GM21786 (cell line): ENCODE results near the gene TMEM109.
A peak's percentile ranks its signal among the peaks of the same experiment; 100 is the strongest.

Experiments used
- ATAC-seq: cut with Tn5 transposase; IDR thresholded peaks from one replicate; pipeline ENCODE4 v1.9.1; 2021; ENCODE audit not compliant: unreplicated experiment

The TMEM109 gene, protein sequence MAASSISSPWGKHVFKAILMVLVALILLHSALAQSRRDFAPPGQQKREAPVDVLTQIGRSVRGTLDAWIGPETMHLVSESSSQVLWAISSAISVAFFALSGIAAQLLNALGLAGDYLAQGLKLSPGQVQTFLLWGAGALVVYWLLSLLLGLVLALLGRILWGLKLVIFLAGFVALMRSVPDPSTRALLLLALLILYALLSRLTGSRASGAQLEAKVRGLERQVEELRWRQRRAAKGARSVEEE

DNA sequence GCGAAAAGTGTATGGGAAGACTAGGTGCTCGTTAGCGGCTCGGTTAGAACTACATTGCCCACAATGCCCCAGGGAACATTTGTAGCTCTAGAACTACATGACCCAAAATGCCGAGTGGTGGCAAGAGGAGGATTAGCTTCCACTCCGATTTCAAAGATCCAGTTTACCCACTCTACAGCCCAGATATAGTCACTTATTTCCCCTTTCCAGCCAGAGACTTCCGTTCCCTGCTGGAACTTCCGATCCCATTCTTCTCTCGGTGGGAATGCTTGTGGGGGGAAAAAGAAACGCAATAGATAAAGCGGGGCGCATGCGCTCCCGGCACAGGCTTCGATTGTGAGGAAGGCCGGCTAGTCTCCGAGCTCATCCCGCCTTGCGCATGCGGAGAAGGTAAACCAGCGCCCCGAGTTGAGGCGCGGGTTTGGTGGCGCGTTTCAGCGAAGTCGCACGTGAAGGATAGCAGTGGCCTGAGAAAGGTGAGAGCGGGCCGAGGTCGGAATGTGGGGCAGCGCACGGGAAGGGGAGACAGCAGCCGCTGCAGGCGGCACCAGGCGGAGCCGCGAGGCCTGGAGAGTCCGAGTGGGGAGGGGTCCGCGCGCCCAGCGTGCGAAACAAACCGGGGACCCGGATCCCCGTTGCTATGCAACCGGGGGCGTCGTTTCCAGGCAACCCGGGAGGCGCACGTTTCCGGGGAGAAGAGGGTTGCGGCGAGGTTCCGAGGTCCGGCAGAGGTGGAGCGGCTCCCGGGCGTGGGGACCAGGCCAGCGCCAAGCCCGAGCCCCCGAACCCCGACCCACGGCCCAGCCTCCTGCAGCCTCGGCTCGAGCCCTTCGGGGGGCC lies at the start of gene TMEM109:
TSS of gene TMEM109 (plus strand) at position 366 of the 840 bp plus-strand sequence. CDS start 5,536 bp downstream, outside the sequence.
- peak; percentile 33 for ATAC-seq

DNA sequence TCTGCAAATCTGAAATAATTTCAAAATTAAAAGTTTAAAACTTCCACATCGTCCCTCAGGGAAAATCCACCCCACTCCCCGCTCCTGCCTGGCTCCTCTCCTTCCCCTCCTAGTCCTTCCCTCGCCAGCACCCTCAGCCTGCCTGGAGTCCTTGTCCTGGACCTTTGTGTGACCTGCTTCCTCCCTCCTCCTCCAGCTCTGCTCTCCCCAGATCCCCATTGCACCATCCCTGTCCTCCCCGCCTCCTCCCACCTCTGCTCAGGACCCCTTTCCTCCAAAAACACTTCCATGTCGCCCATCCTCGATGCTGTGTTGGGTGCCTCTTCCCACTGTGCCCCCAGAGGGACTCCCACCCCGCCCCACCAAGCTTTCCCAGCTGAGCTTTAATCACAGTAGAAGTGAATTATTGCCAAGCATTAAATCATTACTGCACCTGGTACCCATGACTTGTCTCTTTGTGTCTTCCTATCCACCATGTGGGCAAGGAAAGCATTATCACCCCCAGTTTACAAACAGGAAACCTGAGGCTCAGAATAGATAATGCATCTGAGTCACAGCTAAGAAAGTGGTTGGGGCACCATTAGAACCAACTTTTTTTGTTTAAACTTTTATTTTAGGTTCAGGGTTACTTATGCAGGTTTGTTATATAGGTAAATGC lies 49.0 kb upstream of the TMEM109 start:
- no peak for ATAC-seq

DNA sequence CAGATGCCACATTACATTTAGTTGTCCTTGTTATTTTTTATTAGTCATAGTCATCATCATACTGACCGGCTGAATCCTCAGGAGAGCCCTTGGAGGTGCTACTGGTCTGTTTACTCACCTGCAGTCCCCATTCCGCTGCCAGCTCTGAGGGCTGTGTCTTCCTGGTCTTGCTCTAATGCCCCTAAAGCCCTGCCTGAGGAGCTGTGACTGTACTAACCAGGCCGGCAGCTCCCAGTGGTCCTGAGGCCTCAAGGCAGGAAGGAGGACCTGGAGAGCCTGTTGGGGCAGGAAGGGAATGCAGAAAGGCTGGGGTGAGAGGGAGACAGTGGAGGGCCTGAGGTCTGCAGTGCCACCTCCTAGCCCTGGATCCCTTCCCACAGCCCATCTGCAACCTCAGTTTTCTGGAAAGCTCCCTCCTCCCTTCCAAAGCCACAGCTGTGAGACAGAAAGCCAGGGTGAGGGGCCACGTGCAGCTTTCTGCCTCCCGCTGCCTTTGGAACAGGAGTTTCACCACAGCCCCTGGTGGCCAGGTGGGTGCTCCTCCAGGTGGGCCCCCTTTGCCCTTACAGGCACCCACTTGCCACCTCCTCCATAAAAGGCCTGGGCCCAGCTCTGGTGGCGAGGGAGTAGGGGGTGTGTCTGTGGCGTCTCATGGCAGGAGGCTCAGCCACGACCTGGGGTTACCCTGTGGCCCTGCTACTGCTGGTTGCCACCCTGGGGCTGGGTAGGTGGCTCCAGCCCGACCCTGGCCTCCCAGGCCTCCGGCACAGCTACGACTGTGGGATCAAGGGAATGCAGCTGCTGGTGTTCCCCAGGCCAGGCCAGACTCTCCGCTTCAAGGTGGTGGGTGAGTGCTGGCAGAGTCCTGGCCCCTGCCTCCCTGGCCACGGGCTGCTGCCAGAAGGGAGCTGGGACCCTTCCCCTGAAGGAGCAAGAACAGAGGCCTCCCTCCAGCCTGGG lies 46.8 kb upstream of the TMEM109 start, which contains the start of gene ZP1:
TSS of gene ZP1 (plus strand) at position 632 of the 960 bp plus-strand sequence. CDS start at position 652, 20 bp downstream.
- ATAC-seq: no peak

DNA sequence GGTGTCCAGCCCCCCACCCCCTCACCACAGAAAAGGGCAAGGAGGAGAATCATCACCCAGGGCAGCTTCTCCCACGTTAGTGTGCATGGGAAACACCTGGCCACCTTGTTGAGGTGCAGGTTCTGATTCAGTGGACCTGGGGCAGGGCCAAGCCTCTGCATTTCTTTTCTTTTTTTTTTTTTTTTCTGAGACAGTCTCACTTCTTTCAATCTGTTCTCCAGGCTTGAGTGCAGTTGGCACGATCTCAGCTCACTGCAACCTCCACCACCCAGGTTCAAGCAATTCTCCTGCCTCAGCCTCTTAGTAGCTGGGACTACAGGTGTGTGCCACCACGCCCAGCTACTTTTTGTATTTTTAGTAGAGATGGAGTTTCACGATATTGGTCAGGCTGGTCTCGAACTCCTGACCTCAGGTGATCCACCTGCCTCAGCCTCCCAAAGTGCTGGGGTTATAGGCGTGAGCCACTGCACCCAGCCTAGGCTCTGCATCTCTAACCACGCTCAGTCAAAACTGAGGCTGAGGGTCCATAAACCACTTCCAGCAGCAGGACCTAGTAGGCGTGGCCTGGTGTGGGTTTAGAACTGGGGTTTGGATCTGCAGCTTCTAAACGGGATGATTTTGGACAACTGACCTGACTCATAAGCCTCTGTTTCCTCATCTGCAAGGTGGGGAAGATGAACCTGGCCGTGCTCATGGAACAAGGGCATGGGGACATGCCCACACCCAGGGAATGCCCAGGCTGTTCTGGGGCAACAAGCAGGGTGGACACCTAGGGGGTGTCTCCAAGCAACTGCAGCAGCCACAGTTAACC lies 45.9 kb upstream of the TMEM109 start:
- ATAC-seq: no peak

DNA sequence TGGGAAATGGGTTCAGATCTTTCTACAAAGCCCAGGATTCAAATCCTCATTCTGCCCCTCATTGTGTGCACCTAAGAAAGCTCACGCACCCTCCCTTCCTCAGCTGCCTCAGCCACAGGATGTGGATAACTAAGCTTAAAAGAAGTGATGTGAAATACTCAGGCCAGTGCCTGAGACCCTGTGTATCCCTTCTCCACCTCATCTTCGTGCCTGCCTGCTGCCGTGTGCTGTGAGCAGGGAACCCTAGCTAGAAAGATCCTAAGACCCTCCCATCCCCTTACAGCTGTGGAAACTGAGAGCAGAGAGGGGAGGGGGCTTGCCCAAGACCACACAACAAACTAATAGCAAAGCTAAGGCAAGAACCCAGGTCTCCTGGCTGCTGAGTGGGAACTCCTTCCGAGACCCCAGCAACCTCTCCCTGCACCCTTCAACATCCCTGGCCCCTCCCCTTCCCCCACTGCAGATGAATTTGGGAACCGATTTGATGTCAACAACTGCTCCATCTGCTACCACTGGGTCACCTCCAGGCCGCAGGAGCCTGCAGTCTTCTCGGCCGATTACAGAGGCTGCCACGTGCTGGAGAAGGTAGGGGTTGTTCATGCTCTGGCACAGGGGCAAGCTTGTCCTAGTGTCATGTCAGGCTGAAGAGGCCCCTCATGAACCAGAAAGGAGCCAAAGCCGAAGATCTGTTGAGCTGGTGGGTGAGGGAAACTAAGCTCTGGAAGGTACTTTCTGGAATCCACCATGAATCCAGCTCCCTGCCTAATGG lies 45.1 kb upstream of the TMEM109 start:
- ATAC-seq: no peak

DNA sequence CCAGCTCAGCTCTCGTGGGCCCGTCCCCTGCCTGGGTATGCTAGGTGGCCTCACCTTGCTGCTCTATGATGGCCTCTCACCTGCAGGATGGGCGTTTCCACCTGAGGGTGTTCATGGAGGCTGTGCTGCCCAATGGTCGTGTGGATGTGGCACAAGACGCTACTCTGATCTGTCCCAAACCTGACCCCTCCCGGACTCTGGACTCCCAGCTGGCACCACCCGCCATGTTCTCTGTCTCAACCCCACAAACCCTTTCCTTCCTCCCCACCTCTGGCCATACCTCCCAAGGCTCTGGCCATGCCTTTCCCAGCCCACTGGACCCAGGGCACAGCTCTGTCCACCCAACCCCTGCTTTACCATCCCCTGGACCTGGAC lies 44.5 kb upstream of the TMEM109 start:
- no peak for ATAC-seq

DNA sequence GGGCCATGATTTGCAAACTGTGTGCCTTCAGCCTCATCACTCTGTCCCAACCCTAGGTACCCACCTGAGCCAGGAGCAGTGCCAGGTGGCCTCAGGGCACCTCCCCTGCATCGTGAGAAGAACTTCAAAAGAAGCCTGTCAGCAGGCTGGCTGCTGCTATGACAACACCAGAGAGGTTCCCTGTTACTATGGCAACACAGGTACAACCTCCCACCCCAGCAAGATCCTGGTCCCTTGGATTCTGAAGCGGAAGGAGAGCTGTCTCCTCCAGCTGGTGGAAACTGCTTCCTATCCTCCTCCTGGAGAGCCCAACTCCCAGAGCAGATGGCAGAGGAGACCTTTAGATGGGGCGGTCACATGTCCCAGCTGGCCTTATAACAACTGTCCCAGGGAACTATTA lies 43.7 kb upstream of the TMEM109 start:
- no peak for ATAC-seq

DNA sequence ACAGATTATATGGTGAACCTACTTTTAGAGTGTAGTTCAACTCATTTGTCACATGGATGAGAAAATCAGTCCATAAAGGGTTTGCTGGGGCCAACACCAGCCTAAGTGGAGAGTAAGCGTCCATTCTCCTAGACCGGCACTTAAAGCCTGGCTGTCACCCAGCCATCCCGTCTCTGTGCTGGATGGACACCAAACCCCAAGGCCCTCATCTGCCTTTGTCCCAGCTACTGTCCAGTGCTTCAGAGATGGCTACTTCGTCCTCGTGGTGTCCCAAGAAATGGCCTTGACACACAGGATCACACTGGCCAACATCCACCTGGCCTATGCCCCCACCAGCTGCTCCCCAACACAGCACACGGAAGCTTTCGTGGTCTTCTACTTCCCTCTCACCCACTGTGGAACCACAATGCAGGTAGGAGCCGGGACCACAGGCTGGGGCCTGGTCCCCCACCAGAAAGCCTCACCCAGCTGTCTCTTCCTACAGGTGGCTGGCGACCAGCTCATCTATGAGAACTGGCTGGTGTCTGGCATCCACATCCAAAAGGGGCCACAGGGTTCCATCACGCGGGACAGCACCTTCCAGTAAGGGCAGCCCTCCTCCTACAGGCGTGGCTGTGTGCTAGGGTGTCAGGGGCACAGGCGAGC lies 43.1 kb upstream of the TMEM109 start:
- ATAC-seq: no peak

DNA sequence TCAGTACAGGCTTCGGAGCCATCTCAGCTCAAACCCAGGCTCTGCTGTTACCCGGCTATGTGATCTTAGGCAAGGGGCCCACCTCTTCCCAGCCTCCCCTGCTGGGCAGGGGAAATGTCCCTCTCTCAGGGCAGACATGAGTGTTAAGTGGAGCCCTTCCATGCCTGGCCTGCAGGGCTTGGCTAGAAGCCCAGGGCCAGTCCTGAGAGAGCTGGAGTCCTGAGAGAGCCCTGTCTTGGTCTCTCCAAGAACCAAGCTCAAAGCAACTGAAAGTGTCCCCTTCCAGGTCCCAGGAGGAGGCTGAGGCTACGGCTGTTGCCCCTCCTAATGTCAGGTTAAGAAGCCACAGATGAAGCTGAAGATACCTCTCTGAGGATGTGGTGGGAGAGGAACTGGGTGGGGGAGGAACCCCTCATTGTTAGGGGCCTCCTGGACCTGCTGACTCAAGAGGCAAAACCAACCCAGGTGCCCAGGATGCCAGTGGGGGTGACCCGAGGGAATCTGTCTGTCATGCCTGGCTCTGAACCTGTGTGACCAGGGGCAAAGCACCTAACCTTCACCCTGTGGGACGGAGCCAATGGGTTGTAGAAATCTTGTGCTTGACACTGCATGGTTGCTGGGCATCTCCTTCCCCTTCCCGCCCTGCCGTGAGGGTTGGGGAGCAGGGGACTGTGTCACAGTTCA lies 42.4 kb upstream of the TMEM109 start:
- ATAC-seq: no peak

DNA sequence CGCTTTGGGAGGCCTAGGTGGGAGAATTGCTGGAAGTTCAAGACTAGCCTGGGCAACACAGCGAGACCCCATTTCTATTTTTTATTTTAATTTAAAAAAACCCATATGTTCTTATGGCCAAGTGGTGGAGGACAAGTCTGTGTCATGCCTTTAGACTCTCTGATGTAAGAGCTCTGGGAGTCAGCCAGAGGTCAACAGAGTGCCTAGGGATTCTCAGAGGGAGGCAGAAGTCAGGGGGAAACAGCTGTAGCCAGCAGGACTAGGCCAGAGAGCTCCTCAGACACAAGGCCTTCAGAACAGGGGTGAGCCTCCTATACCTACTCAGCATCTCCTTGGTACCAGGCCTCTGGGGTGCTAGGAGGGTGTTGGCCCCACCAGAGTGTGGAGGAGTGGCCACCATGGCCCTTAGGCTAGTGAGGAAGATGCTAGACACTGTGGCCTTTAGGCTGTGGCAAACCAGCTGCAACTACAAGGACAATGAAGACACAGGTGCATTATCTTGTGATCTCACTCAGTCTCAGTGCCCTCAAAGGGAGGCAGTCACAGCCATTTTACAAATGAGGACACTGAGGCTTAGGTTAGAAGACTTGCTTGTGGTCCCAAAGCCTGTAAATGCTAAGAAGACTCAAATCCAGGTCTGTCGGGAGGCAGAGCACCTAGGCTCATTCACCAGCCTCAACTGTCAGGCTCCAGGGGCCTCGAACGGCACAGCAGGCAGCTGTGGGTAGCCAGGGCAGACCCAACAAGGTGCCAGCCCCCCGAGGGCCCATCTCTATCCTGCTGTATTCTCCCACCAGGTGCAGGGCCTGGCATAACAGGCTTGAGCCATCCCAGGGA lies 41.6 kb upstream of the TMEM109 start:
- no peak for ATAC-seq

DNA sequence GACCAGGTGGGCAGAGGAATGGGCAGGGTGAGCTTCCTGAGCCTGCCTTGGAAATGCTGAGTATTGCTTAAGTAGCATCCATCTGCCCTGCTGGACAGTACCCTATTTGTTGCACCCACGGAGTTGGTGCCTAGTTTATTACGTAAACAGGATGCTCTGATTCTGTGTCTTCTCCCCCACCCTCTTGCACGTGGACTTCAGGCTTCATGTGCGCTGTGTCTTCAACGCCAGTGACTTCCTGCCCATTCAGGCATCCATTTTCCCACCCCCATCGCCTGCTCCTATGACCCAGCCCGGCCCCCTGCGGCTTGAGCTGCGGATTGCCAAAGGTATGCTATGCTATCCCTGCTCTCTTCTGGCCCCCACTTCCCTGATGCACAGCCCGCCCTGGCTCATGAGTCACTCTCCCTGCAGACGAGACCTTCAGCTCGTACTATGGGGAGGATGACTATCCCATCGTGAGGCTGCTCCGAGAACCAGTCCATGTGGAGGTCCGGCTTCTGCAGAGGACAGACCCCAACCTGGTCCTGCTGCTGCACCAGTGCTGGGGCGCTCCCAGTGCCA lies 40.9 kb upstream of the TMEM109 start:
- no peak for ATAC-seq

DNA sequence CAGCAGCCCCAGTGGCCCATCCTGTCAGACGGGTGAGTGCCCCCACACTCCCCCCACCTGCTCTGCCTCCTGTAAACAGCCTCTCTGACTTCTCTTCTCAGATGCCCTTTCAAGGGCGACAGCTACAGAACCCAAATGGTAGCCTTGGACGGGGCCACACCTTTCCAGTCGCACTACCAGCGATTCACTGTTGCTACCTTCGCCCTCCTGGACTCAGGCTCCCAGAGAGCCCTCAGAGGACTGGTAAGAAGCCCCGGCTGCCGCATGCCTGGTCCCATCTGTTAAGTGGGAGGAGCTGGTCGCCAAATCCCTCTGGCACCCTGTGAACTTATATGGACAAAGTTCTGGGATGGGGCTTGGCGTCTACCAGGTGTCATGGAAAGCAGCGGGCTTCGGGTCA lies 40.4 kb upstream of the TMEM109 start:
- ATAC-seq: no peak

DNA sequence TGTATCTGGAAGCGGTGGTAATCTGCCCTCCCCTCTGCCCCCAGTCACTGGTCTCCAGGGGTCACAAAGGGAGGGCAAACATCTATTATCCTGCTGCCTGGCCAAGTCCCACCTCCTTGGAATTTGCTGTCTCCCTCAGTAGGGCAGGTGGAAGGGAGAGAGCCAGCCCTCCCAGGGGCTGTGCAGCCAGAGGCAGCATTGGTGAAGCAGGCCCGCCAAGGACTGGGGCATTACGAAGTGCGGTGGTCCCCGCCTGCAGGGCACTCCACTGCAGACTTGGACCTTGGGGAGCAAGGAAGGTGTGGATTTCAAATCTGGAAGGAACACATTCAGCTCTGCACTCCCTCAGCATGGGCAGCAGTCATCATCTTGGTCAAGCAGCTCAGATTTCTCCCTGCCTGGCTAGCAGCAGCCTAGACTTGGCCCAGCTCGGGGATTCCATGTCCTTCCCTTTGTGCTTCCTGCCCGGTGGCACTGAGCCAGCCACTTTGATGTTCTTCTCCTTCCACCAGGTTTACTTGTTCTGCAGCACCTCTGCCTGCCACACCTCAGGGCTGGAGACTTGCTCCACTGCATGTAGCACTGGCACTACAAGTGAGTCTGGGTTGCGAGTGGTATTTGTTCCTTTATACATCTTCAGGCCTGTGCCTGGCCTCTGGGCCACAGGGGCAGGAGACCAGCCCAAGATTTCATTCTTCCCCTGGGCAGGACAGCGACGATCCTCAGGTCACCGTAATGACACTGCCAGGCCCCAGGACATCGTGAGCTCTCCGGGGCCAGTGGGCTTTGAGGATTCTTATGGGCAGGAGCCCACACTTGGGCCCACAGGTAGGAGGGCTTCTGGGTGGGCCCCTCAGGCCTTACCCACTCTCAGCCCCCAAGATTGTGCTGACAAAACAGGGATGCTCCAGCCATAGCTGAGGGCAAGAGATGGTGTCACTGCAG lies 39.3 kb upstream of the TMEM109 start:
- no peak for ATAC-seq

DNA sequence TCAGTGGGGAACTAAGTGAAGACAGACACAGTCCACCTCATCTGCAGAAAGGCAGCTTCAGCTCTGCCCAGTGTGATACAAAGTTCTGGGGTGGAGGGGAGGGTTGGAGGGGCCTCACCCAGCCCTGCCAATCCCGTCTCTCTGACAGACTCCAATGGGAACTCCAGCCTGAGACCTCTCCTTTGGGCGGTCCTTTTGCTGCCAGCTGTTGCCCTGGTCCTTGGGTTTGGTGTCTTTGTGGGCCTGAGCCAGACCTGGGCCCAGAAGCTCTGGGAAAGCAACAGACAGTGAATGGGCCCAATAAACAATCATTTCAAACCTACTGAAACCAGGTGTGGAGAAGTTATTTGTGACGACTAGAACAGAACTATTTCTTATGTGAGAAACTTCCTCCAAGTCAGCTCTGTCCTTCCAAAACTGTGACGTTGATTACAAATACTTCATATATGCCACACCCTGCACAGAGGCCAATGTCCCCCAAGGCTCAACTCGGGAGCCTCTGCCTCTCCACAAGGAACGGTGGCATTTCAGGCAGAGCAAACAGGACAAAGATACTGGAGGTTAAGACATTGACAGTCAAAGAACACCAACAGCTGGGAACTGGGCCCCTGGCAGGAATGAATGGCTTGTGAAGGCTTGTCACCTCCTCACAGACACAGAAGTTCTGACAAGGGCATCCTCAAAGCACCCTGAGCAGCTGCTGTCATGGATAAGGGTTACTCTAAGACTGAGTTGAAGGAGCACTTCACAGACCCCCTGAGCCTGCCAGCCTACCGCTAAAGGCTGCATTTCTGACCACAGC lies 38.4 kb upstream of the TMEM109 start:
- no peak for ATAC-seq

DNA sequence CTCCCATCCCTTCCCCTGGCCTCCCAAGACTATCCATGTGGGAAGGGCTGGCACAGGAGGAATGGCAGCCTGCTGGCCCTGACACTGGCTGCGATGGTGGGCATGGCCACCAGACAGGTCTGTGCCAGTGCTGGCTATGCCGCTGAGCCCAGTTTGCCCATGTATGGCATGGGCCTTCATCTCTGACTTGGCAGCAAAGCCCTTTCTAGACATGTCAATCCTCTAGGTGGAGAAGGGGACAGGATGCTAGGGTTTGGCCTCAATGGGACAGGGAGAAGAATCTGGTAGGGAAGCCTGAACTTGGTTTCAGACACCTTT lies 37.8 kb upstream of the TMEM109 start:
- no peak for ATAC-seq
